ENCODE measurements around the gene DOCK2. TPM values are rescaled to one million over a fixed set of nuclear protein-coding genes. Genes with fewer than 3 reads are reported as not detected.

Gene DOCK2
- total RNA-seq, 4 donors from 2014 or later = 2.0 to 17.4 (median 7.5) TPM

GRCh38 chr5:170020423-170020822 is 383.3 kb downstream of the DOCK2 start:
- H3K4me1 ChIP-seq = no peaks in the 10 kb centered on the region
- no peaks in the 10 kb centered on the region for H3K9me3 ChIP-seq
- H3K36me3 ChIP-seq = no peaks in the 10 kb centered on the region
- no peak for DNase-seq
- no peak overlapping the region for H3K27ac ChIP-seq
- TF ChIP-seq CTCF (IDR thresholded peaks at IDR 0.05) (no peak), POLR2A (IDR thresholded peaks at IDR 0.05) (no peak)
- no peaks in the 10 kb centered on the region for H3K27me3 ChIP-seq
- H3K4me3 ChIP-seq = no peak overlapping the region
- intact Hi-C loops (cut with DNase I; ENCODE audit: low total_unique reads) = no loop called here

- Histone ChIP-seq H3K9me3 (no peaks in the 10 kb centered on the region), H3K36me3 (no peaks in the 10 kb centered on the region), H3K27ac (no peak overlapping the region), H3K4me3 (no peak overlapping the region), H3K4me1 (no peaks in the 10 kb centered on the region), H3K27me3 (no peaks in the 10 kb centered on the region)
- no peak for TF ChIP-seq CTCF (IDR thresholded peaks at IDR 0.05)
- TF ChIP-seq POLR2A (IDR thresholded peaks at IDR 0.05) = no peak
- DNase-seq = no peak
- intact Hi-C loops (cut with DNase I; ENCODE audit: low total_unique reads) = no loop called here
Observed at GRCh38 chr5:170021506-170021905, 384.4 kb downstream of the DOCK2 start.

GRCh38 chr5:170025853-170026252 is 388.8 kb downstream of the DOCK2 start:
- no peaks in the 10 kb centered on the region for H3K4me1 ChIP-seq
- intact Hi-C loops (cut with DNase I; ENCODE audit: low total_unique reads) = no loop called here

GRCh38 chr5:170028124-170028523 is 391.0 kb downstream of the DOCK2 start:
- Histone ChIP-seq H3K27me3 (no peaks in the 10 kb centered on the region), H3K4me1 (no peaks in the 10 kb centered on the region), H3K36me3 (no peaks in the 10 kb centered on the region), H3K9me3 (no peaks in the 10 kb centered on the region), H3K4me3 (no peak overlapping the region), H3K27ac (no peak overlapping the region)
- TF ChIP-seq POLR2A (IDR thresholded peaks at IDR 0.05) = no peak
- TF ChIP-seq CTCF (IDR thresholded peaks at IDR 0.05) = no peak
- intact Hi-C loops (cut with DNase I; ENCODE audit: low total_unique reads) = no loop called here
- DNase-seq = no peak

More at GRCh38 chr5:170025853-170026252, 388.8 kb downstream of the DOCK2 start:
- Histone ChIP-seq H3K36me3 (no peaks in the 10 kb centered on the region), H3K27ac (no peak overlapping the region), H3K27me3 (no peaks in the 10 kb centered on the region), H3K4me3 (no peak overlapping the region), H3K9me3 (no peaks in the 10 kb centered on the region)
- DNase-seq = no peak
- TF ChIP-seq CTCF (IDR thresholded peaks at IDR 0.05) = no peak

GRCh38 chr5:170034231-170034630 is 397.2 kb downstream of the DOCK2 start:
- Histone ChIP-seq H3K27me3 (no peaks in the 10 kb centered on the region), H3K9me3 (no peaks in the 10 kb centered on the region), H3K4me1 (no peaks in the 10 kb centered on the region), H3K4me3 (no peak overlapping the region), H3K27ac (no peak overlapping the region), H3K36me3 (no peaks in the 10 kb centered on the region)
- intact Hi-C loops (cut with DNase I; ENCODE audit: low total_unique reads) = no loop called here
- TF ChIP-seq CTCF (IDR thresholded peaks at IDR 0.05) (no peak), POLR2A (IDR thresholded peaks at IDR 0.05) (no peak)
- DNase-seq = no peak

Measured in uterus (tissue), 4 donors.